Nephron progenitor cell (in vitro differentiated cells): ENCODE results near the gene ALDOA.
"Not testable (repeated sequence)": the region's sequence is repeated elsewhere in the genome, so short reads cannot be mapped to it uniquely, and the experiment has no call there.

ENCODE experiments used
- DNase-seq: peaks from one replicate; pipeline ENCODE4 v3.0.0; 2021
- H3K27ac Mint-ChIP-seq: 2 replicates; pipeline ENCODE4 v1.8.0; 2021; ENCODE audit warnings: mild to moderate bottlenecking, moderate library complexity, mixed read lengths
- H3K27me3 Mint-ChIP-seq: 2 replicates; pipeline ENCODE4 v1.8.0; 2021; ENCODE audit warnings: mild to moderate bottlenecking, low read depth, mixed read lengths; ENCODE audit not compliant: poor library complexity
- H3K36me3 Mint-ChIP-seq: 2 replicates; pipeline ENCODE4 v1.8.0; 2021; ENCODE audit warnings: low read depth, mixed read lengths
- H3K4me1 Mint-ChIP-seq: 2 replicates; pipeline ENCODE4 v1.8.0; 2021; ENCODE audit warnings: mixed read lengths
- H3K4me3 Mint-ChIP-seq: 2 replicates; pipeline ENCODE4 v1.8.0; 2021; ENCODE audit warnings: mild to moderate bottlenecking, moderate library complexity, mixed read lengths
- H3K9me3 Mint-ChIP-seq: 2 replicates; pipeline ENCODE4 v1.8.0; 2021; ENCODE audit warnings: mild to moderate bottlenecking, moderate library complexity, mixed read lengths
- TF ChIP-seq, protein P1 (sequence below): fragments of 200-600 bp; sonication (generic); IDR thresholded peaks from 2 replicates; pipeline ENCODE4 v1.5.0; 2021; ENCODE audit warnings: antibody characterized with exemption

The ALDOA gene

DNA sequence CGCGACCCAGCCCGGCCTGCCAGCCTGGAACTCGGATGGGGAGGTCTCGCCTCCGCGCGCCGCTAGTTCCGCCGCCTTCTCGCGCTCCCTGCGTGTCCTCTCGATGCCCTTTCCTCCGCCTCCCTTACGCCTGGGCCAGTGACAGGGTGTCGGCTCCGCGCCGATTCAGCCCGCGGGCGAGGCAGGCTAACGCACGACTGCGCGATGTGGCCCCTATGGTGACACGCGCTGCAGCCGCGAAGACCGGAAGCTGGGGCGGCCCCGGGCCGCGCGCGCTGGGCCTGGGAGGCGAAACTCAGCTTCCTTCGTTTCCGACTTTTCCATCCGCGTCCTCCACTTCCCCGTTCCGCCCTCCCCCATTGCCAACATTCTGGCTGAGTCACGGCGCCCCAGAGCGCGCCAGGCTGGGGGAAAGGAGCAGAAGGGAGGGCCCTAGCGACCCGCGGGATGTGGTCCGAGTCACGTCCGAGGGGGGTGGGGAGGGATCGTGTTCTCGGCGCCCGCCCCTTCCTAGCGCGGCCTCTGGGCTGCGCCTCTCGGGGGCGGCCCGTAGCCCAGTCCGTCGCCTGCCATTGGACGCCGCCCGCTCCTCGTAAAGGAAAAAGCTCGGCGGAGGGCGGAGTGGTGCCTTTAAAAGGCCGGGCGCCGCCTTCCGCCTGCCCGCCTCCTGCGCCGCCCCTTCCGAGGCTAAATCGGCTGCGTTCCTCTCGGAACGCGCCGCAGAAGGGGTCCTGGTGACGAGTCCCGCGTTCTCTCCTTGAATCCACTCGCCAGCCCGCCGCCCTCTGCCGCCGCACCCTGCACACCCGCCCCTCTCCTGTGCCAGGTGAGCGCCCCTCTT is at the start of gene ALDOA:
ALDOA (plus strand) TSS at position 659 of the 841 bp plus-strand sequence. CDS start 1,138 bp downstream, outside the sequence.
- DNase-seq = peak; percentile 91
- TF ChIP-seq, protein P1, sequence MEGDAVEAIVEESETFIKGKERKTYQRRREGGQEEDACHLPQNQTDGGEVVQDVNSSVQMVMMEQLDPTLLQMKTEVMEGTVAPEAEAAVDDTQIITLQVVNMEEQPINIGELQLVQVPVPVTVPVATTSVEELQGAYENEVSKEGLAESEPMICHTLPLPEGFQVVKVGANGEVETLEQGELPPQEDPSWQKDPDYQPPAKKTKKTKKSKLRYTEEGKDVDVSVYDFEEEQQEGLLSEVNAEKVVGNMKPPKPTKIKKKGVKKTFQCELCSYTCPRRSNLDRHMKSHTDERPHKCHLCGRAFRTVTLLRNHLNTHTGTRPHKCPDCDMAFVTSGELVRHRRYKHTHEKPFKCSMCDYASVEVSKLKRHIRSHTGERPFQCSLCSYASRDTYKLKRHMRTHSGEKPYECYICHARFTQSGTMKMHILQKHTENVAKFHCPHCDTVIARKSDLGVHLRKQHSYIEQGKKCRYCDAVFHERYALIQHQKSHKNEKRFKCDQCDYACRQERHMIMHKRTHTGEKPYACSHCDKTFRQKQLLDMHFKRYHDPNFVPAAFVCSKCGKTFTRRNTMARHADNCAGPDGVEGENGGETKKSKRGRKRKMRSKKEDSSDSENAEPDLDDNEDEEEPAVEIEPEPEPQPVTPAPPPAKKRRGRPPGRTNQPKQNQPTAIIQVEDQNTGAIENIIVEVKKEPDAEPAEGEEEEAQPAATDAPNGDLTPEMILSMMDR = no peak
- Mint-ChIP-seq H3K27ac (peak within 1 kb of the TSS; percentile 99), H3K9me3 (no peaks in the 10 kb centered on the region), H3K4me3 (peak within 1 kb of the TSS; percentile 96), H3K4me1 (peaks cover 67% of the 10 kb centered on the region), H3K27me3 (no peaks in the 10 kb centered on the region), H3K36me3 (peaks cover 37% of the 10 kb centered on the region)

DNA sequence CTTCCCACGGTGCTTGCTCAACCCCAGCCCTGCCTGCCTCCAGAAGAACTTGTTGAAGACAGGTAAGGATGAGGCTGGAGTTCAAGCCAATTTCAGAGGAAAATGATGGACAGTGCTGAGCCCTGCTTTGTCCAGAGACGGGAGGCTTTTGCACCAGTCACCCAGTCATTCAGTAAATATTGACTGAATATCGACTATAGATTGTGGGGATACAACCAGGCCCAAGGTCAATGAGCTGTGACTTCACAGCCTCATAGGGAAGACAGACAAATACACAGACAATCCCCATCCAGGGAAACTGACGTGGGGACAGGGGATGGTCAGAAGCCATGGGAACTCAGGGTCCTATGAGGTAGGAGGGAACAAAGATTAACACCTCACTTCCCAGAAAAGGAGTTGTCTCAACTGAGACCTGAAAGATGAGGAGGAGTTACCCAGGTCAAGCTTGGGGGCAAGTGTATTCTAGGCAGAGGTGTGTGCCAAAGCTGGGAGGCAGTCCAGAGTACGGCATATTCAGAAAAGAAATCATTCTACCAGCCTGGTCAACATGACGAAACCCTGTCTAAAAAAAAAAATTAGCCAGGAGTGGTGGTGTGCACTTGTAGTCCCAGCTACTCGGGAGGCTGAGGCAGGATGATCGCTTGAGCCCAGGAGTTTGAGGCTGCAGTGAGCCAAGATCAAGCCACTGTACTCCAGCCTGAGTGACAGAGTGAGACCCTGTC is 48.8 kb upstream of the ALDOA start:
- H3K4me1 Mint-ChIP-seq = peaks cover 15% of the 10 kb centered on the region
- TF ChIP-seq, protein P1 = no peak
- no peak overlapping the region for H3K4me3 Mint-ChIP-seq
- no peak for DNase-seq
- peaks cover 70% of the 10 kb centered on the region for H3K27me3 Mint-ChIP-seq
- no peaks in the 10 kb centered on the region for H3K9me3 Mint-ChIP-seq
- no peak overlapping the region for H3K27ac Mint-ChIP-seq
- no peaks in the 10 kb centered on the region for H3K36me3 Mint-ChIP-seq

DNA sequence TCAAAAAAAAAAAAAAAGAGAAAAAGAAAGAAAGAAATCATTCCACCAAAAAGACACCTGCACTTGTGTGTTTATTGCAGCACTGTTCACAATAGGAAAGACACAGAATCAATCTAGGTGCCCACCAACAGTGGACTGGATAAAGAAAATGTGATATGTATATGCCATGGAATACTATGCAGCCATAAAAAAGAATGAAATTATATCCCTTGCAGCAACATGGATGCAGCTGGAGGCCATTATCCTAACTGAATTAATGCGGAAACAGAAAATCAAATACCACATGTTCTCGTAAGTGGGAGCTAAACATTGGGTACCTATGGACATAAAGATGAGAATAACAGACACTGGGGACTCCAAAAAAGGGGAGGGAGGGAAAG is 48.3 kb upstream of the ALDOA start:
- TF ChIP-seq, protein P1 = no peak
- Mint-ChIP-seq H3K27ac (no peak overlapping the region), H3K4me1 (peaks cover 10% of the 10 kb centered on the region), H3K4me3 (no peak overlapping the region), H3K36me3 (no peaks in the 10 kb centered on the region), H3K27me3 (peaks cover 68% of the 10 kb centered on the region), H3K9me3 (no peaks in the 10 kb centered on the region)
- no peak for DNase-seq

DNA sequence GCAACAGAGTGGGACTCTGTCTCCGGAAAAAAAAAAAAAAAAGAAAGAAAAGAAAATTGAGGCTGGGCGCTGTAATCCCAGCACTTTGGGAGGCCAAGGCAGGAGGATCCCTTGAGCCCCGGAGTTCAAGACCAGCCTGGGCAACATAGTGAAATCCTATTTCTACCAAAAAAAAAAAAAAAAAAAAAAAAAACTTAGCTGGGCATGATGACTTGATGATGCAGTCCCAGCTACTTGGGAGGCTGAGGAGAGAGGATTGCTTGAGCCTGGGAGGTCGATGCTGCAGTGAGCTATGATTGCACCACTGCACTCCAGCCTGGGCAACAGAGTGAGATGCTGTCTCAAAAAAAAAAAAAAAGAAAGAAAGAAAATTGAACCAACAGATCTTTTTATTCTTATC is 47.6 kb upstream of the ALDOA start:
- H3K4me1 Mint-ChIP-seq, H3K27ac Mint-ChIP-seq, H3K36me3 Mint-ChIP-seq, H3K9me3 Mint-ChIP-seq, H3K4me3 Mint-ChIP-seq, DNase-seq: not testable (repeated sequence)
- peaks cover 66% of the 10 kb centered on the region for H3K27me3 Mint-ChIP-seq

- Mint-ChIP-seq H3K4me3 (no peak overlapping the region), H3K9me3 (no peaks in the 10 kb centered on the region), H3K36me3 (no peaks in the 10 kb centered on the region), H3K4me1 (peaks cover 10% of the 10 kb centered on the region), H3K27me3 (peaks cover 70% of the 10 kb centered on the region), H3K27ac (no peak overlapping the region)
- DNase-seq = no peak
- TF ChIP-seq, protein P1 = no peak
Measured at GRCh38 chr16:30018731-30019158, 46.8 kb upstream of the ALDOA start.

DNA sequence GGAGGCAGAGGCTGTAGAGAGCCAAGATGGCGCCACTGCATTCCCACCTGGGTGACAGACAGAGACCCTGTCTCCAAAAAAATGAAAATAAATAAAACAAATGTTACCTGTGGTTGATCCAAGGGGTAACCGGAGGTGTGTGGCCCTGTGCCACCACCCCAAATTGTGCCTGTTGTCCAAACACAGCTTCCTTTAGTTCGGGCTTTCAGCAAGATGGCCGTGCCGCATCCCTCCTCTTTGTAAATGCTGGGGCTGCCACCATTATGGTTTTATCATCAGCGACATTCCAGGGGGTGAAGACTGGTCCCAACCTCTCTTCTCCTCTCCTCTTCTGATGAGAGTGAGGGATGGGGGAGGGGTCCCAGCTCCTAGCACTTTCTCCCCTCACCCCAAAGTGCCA is 42.7 kb upstream of the ALDOA start, which contains the start of gene C16orf92:
C16orf92 (plus strand) TSS at position 312 of the 400 bp plus-strand sequence. CDS start 143 bp downstream, outside the sequence.
- DNase-seq = no peak
- peaks cover 54% of the 10 kb centered on the region for H3K27me3 Mint-ChIP-seq
- no peaks in the 10 kb centered on the region for H3K9me3 Mint-ChIP-seq
- no peaks in the 10 kb centered on the region for H3K36me3 Mint-ChIP-seq
- TF ChIP-seq, protein P1 = no peak
- H3K4me1 Mint-ChIP-seq = peaks cover 23% of the 10 kb centered on the region
- no peak within 1 kb of the TSS for H3K4me3 Mint-ChIP-seq
- H3K27ac Mint-ChIP-seq = no peak within 1 kb of the TSS
